RKO (cell line): Measurements from ENCODE around the gene DQX1.
A peak's percentile ranks its signal among the peaks of the same experiment; 100 is the strongest.

Source experiments
- DNase-seq: peaks from one replicate; pipeline ENCODE4 v3.0.0-alpha.2; 2016; ENCODE audit warnings: low spot score

DQX1 gene

GRCh38 chr2:74532222-74532621, 6.2 kb upstream of the DQX1 start:
- peak; percentile 78 for DNase-seq

DNA sequence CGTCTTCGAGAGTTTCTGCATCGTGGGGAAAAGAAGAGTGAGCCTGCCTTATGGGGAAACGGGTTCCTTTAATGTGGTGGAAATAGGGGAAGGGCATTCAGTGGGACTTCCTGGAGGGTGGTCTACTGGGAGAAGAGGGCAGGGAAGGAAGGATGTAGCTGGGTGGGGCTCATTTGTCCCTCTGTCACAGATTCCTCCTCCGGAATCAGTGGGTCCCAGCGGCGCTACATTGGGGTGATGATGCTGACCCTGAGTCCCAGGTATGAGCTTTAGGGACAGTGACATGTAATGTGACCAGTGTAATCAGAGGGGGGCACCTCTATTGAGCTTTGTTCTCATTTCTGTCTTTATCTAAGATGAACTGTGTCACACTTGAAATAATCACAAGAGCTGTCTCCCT, 5.6 kb upstream of the DQX1 start:
- no peak for DNase-seq

- DNase-seq = peak; percentile 64
These were observed 4.5 kb upstream of the DQX1 start for GRCh38 chr2:74530239-74531187.

DNA sequence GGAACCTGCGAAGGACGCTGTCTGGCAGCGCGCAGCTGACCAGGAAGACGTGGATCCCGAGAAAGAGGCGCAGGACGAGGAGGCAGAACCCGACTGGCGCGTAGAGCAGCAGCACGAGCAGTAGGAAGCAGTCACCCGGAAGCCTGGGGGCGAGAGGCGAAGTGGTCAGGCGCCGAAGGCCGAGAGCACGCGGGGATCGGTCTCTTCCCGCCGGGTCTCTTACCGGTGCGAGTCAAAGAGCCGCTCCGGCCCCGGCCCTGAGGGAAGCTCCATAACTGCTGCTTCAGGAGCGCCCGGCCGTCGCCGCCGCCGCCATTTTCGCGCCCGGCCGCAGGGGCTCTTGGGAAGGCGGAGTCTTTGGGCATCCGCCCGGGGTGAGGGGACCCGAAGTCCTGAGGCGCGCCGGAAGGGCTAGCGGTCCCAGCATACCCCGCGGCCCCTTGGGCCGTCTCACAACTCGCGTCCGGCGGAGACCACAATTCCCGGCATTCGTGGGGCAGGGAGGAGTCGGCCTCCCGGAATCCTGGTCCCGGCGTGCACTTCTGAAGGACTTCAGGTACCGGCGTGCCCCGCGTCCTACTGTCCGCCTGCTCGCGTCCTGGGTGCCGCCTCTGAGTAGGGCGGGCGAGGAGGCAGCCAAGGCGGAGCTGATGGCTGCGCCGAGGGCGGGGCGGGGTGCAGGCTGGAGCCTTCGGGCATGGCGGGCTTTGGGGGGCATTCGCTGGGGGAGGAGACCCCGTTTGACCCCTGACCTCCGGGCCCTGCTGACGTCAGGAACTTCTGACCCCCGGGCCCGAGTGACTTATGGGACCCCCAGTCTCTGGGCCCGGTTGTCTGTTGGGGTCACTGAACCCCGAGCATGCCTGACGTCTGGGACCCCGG, 3.6 kb upstream of the DQX1 start, which contains the start of the genes AUP1 and HTRA2:
TSS of gene AUP1 (minus strand) at position 350 of the 882 bp plus-strand sequence. CDS start at position 273, 77 bp downstream.
TSS of gene HTRA2 (plus strand) at position 577 of the 882 bp plus-strand sequence. CDS start at position 651, 74 bp downstream.
- peak; percentile 98 for DNase-seq

DNA sequence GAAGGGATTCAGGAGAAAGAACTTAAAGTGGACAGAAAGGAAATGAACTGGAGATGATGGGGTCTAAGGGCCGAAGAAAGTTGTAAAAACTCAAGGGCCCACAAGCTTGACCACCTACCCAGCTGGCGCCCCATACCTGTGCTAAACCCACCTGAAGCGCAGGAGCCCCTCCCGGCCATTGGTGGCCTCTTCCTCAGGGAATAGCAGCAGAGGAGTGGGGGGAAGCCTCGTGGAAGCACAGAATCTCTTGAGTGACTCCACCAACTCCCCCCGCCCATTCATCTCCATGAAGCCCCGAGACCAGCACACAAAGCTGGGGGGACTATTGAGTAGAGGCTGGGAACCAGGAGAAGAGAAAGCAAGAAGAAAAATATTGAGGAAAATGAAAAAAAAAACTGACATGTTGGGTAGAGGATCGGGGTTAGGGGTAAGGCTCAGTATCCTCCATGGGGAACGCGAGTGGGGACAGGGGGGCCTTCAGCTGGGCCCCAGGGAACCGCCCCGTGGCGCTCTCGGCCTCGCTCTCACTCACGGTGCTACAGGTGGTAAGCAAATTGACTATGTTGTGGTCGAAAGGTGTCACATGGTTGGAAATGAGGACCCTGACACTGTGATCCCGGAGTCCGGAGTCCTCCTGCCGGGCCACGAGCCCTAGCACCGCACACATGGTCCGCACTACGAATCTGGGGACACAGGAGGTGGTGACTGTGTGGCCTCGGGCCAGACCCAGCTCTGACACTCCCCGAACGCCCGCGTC, 2.7 kb upstream of the DQX1 start:
- DNase-seq = no peak

- no peak for DNase-seq
These were observed 1.7 kb upstream of the DQX1 start for GRCh38 chr2:74527741-74528140.

DNA sequence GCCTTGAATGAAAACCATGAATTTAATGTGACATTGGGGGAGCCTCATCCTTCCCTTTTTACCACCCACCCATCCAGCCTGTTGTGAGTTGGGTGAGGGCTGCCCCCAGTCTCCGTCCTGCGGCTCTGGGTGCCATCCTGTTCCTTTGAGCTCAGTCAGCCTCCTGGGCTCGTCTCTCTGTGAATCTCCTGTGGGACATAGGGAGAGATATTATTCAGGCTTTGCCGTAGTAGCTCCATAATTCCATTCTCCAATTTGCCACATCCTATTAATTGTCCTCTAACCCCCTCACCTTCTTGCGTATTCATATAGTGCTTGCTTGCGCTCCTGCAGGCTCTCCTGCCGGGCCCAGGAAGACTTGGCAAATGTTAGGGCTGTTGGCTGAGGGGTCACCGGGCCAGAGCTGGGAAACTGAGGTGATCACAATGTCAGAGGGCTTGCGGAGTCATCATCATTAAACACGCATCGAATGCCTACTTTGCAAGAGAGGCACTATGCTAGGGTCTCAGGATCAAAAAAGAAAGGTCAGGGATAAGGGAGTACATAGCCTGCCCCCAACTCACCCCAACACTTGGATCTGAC, 709 bp upstream of the DQX1 start:
- DNase-seq = no peak

DNA sequence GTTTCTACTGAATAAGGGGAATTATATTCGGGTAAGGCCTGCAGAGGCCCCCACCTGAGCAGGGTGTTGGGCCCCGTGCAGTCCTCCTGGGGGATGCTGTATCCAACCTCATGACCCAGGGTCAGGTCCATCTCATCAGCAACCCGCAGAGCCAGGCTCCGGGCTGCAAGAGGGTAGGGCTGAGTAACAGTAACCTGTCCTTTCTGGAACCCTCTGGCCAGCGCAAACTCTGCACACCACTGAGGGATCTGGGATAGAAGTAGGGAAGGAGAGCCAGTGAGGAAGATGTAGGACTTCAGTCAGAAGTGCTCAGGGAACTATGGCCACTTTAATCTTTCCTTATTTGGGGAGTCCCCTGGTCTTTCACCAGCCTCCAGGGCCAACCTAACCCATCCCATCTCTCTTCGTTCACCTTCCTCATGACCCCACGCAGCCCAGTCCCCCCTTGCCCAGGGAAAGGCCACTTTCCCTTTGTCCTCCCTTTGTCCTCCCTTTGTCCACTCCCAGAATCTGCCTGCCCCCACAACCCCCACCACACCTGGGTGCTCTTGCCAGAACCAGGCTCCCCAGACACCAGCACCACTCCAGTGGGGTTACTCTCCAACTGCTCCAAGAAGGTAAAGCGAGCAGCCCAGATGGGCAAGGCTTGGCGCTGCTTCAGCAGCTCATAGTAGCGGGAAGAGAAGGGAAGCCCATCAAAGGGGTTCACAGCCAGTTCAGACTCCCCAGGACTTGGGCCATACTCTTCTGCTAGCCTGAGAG, 895 bp downstream of the DQX1 start:
- no peak for DNase-seq

GRCh38 chr2:74524005-74524404, 2.0 kb downstream of the DQX1 start:
- no peak for DNase-seq

DNA sequence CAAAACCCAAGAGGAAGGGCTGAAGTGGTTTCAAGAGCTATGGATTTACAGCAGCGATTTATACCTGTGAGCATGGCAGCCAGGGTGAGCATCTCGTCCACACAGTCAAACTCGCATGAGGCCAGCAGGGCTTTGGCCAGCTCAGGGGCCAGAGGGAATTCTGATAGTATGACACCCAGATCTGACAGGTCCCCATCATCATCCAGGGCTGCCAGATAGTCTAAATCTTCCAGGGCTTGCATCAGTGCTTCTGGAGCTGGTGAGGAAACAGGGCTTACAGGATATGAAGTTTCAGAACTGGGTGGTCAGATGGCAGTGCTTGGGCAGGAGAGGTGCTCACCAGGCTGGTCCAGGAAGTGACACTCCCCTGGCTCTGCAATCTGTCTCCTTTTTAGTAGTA, 3.5 kb downstream of the DQX1 start:
- no peak for DNase-seq

DNA sequence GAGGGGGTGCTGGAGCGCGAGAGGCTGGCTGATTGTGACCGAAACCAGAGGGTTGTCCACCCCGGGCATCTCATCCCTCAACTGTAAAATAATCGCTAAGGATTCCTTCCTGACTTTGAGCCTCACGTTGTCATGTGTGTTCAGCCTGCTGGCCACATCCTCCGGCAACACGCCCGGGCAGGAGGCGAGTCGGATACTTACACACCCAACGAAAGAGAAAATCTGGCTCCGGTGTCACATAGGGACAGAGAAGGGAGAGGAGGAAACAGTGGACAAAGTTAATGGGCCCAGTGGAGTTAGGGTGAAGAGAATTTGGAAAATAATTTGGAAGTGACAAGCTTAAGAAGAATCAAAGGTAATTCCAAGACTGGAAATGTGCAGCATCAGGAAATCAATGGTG, 9.4 kb downstream of the DQX1 start:
- no peak for DNase-seq

DNA sequence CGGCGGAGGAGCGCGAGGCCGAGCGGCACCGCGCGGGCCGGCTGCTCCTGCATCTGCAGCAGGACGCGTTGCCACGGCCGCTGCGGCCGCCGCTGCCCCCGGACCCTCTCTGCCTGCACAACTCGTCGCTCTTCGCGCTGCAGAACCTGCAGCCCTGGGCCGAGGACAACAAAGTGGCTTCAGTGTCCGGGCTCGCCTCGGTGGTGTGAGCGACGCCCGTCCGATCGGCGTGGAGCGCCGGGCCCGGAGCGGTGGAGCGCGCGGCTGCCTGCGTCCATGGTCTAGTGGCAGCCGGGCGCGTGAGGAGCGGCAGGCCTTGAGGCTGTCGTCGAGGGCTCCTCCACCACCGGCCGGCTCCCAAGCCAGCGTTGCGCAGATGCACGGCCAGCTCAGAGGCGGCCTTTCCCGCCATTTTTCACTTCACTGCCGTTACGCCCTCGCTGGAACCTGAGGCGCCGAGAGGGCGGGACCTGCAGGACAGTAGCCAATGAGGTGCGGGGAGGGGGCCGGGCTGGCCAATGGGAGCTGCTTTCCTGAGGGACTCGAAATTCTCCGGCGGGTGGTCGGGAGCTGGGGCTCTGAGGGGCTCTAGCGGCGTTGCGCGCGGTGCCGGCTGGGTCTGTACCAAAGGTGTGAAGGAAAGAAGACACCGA, 9.9 kb downstream of the DQX1 start:
- DNase-seq = no peak

GRCh38 chr2:74515271-74515980, 10.6 kb downstream of the DQX1 start:
- DNase-seq = no peak

DNA sequence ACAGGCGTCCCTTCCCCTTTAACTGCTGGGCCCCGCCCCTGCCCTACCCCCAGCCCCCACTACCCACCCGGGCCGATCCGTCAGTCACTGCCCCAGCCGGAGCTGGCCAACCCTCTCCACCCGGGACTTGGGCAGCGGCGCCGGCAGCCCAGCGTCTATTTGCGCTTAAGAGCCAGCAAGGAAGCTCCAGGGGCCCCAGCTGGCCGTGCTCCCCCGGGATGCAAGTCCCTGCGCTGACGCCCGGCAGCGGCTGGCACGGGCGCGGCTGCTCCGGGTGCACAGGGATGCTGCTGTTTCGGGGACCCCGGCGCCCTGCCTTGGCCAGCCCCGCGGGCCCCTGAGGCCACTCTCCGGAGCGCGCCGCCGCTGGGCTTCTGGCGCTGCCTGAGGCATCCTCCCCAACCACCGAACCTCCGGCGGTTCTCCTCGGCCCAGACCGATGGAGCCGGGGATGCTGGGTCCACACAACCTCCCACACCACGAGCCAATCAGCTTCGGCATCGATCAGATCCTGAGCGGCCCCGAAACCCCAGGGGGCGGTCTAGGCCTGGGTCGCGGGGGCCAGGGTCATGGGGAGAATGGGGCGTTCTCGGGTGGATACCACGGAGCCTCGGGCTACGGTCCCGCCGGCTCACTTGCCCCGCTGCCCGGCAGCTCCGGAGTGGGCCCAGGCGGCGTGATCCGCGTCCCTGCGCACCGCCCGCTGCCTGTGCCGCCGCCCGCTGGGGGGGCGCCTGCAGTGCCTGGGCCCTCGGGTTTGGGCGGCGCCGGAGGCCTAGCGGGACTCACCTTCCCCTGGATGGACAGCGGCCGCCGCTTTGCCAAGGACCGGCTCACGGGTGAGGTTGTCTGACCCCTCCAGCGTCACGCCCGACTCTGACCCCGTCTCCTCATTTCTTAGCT, 11.4 kb downstream of the DQX1 start, which contains the start of gene TLX2:
TSS of gene TLX2 (plus strand) at position 83 of the 903 bp plus-strand sequence. CDS start at position 440, 357 bp downstream.
- DNase-seq = no peak

DNA sequence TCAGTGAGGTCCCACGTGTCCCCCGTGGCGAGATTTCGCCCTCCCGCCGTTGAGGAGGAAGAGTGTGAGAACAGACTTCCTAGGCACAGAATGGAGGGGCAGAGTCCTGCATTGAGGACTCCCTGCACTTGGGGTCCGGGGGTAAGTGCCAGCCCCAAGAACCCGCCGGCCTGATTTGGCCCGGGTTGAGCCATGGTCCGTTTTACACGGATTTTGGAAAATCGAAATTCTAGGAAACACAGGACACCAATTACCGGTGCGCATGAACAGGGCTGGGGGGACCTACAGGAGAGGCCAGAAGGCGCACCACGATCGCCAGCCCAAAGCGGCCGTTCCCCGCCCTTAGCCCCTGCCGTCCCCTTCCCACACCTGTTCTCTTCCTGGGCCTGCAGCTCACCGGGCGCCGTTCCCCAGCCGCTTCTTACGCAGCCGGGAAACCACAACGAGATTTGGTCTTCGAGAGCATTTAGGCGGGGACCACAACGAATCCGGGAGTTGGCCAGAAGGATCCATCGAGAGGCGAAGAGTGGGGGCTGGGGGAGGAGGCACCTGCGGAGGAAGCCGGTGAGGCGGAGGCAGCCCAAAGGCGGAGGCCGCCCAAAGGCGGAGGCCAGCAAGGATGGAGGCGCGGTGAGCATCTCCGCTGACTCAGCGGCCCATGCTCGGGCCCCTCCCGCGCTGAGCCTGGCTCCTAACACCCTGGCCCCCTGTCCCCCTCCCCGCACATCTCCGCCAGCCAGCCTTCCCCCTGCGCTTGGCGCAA, 12.2 kb downstream of the DQX1 start:
- no peak for DNase-seq

GRCh38 chr2:74512744-74513604, 13.1 kb downstream of the DQX1 start:
- DNase-seq = no peak
